Transverse colon (tissue), 3 donors: Measurements from ENCODE around the gene GPR108.

Experiments used
- POLR2A ChIP-seq: fragments of 450-650 bp; IDR thresholded peaks from one replicate; pipeline ENCODE4 v1.6.1; 2016; ENCODE audit warnings: antibody characterized with exemption, mild to moderate bottlenecking, moderate library complexity
- TF ChIP-seq, protein P1 (sequence below), 5 experiments: fragments of 200-600 bp in 3 of 5; fragments of 450-650 bp in 2 of 5; sonication (generic) in 3 of 5; IDR thresholded peaks; 1 replicate in 2 of 5; 2 replicates in 3 of 5; pipeline ENCODE4 v1.5.1; 2016 to 2017; ENCODE audit warnings: antibody characterized with exemption in 5 of 5, inconsistent platforms in 3 of 5, mild to moderate bottlenecking in 2 of 5, moderate library complexity in 1 of 5

GRCh38 chr19:6730941-6731670 lies 6.3 kb downstream of the GPR108 start:
- TF ChIP-seq POLR2A: no peak
- TF ChIP-seq, protein P1, sequence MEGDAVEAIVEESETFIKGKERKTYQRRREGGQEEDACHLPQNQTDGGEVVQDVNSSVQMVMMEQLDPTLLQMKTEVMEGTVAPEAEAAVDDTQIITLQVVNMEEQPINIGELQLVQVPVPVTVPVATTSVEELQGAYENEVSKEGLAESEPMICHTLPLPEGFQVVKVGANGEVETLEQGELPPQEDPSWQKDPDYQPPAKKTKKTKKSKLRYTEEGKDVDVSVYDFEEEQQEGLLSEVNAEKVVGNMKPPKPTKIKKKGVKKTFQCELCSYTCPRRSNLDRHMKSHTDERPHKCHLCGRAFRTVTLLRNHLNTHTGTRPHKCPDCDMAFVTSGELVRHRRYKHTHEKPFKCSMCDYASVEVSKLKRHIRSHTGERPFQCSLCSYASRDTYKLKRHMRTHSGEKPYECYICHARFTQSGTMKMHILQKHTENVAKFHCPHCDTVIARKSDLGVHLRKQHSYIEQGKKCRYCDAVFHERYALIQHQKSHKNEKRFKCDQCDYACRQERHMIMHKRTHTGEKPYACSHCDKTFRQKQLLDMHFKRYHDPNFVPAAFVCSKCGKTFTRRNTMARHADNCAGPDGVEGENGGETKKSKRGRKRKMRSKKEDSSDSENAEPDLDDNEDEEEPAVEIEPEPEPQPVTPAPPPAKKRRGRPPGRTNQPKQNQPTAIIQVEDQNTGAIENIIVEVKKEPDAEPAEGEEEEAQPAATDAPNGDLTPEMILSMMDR (IDR thresholded peaks at IDR 0.05): no peak
